Neural progenitor cell (in vitro differentiated cells): Measurements from ENCODE around the gene BBIP1.
"Not testable (repeated sequence)": the region's sequence is repeated elsewhere in the genome, so short reads cannot be mapped to it uniquely, and the experiment has no call there.

Experiments
- EZH2phosphoT487 ChIP-seq: fragments of 200-600 bp; sonication (generic); IDR thresholded peaks from 2 replicates; pipeline ENCODE4 v1.6.1; 2017; ENCODE audit warnings: antibody characterized with exemption
- TF ChIP-seq, protein P1 (sequence below): fragments of 200-600 bp; sonication (generic); IDR thresholded peaks from 2 replicates; pipeline ENCODE4 v1.5.1; 2017; ENCODE audit warnings: antibody characterized with exemption, mild to moderate bottlenecking

DNA sequence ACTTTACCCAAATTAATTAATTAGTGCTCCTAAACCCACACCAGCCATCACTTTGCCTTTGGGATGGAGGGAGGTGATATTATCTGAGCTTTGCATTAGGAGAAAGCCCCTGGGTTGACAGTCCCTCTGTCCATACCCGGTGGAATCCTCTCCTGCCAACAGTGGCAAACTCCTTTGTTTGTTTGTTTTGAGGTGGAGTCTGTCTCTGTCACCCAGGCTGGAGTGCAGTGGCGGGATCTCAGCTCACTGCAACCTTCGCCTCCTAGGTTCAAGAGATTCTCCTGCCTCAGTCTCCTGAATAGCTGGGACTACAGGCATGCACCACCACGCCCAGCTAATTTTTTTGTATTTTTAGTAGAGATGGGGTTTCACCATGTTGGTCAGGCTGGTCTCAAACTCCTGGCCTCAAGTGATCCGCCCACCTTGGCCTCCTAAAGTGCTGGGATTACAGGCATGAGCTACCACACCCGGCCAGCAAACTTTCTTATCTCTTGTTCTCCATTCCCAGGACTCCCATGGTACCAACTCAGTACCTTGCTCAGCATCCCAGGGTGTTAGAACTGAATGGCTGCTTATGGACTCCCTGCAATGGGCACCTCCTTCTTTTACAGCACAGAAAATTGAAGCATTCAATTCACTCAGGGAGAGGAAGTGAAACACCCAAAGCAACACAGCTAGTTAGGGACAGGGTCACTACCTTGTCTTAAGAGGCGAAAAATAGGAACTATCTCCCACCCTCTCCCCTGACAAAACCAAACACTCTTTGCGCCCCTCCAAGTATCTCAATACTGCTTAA lies 51.8 kb downstream of the BBIP1 start:
- TF ChIP-seq, protein P1, sequence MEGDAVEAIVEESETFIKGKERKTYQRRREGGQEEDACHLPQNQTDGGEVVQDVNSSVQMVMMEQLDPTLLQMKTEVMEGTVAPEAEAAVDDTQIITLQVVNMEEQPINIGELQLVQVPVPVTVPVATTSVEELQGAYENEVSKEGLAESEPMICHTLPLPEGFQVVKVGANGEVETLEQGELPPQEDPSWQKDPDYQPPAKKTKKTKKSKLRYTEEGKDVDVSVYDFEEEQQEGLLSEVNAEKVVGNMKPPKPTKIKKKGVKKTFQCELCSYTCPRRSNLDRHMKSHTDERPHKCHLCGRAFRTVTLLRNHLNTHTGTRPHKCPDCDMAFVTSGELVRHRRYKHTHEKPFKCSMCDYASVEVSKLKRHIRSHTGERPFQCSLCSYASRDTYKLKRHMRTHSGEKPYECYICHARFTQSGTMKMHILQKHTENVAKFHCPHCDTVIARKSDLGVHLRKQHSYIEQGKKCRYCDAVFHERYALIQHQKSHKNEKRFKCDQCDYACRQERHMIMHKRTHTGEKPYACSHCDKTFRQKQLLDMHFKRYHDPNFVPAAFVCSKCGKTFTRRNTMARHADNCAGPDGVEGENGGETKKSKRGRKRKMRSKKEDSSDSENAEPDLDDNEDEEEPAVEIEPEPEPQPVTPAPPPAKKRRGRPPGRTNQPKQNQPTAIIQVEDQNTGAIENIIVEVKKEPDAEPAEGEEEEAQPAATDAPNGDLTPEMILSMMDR: not testable (repeated sequence)
- TF ChIP-seq EZH2phosphoT487: not testable (repeated sequence)
